Loucy (cell line): Measurements from ENCODE around the gene MAP3K12.

ENCODE experiments used
- CTCF ChIP-seq: fragments of 200-600 bp; sonication (generic); conservative IDR thresholded peaks from 2 replicates; pipeline ENCODE4 v1.5.1; 2014; ENCODE audit warnings: mild to moderate bottlenecking, antibody characterized with exemption, low read length
- EZH2phosphoT487 ChIP-seq: fragments of 200-600 bp; IDR thresholded peaks from 2 replicates; pipeline ENCODE4 v1.6.1; 2018; ENCODE audit warnings: antibody characterized with exemption, mild to moderate bottlenecking, moderate library complexity, borderline replicate concordance

- TF ChIP-seq CTCF (no peak), EZH2phosphoT487 (no peak)
These were observed 68.1 kb downstream of the MAP3K12 start for GRCh38 chr12:53431187-53431586.
